ENCODE results near the gene DHRS4L2. TPM values are rescaled to one million over a fixed set of nuclear protein-coding genes. Genes with fewer than 3 reads are reported as not detected.
"Not testable (repeated sequence)": the region's sequence is repeated elsewhere in the genome, so short reads cannot be mapped to it uniquely, and the experiment has no call there.

Gene DHRS4L2
- total RNA-seq = 23.9 and 24.9 TPM in 2 replicates

- Mint-ChIP-seq H3K27ac (peak within 1 kb of the TSS; percentile 79), H3K4me1 (ENCODE audit: low read depth) (peaks cover 14% of the 10 kb centered on the region), H3K4me3 (ENCODE audit: low read depth) (peak within 1 kb of the TSS; percentile 77)
- not testable (repeated sequence) for H3K36me3 Mint-ChIP-seq (ENCODE audit: low read depth); H3K27me3 Mint-ChIP-seq (ENCODE audit: low read depth); H3K9me3 Mint-ChIP-seq
- peak; percentile 84 for DNase-seq (ENCODE audit: low spot score)
- intact Hi-C loops (cut with micrococcal nuclease) = loop anchor here (2.0 to 5.0 kb wide), 3 partner anchors 49 to 106 kb away; partner anchors contain the start of genes CARMIL3 and PCK2
Observed at GRCh38 chr14:23988607-23989363, at the start of gene DHRS4L2. TSS of gene DHRS4L2 (plus strand) at chr14:23988929. CDS start at chr14:23988948, 19 bp downstream.

- DNase-seq (ENCODE audit: low spot score) = no peak
- Mint-ChIP-seq H3K4me1 (ENCODE audit: low read depth) (no peaks in the 10 kb centered on the region), H3K4me3 (ENCODE audit: low read depth) (no peak overlapping the region), H3K36me3 (ENCODE audit: low read depth) (peaks cover 3% of the 10 kb centered on the region), H3K27me3 (ENCODE audit: low read depth) (no peaks in the 10 kb centered on the region), H3K9me3 (no peaks in the 10 kb centered on the region), H3K27ac (no peak overlapping the region)
- intact Hi-C loops (cut with micrococcal nuclease) = no loop called here
Observed at GRCh38 chr14:23939607-23940326, 49.0 kb upstream of the DHRS4L2 start.

DNA sequence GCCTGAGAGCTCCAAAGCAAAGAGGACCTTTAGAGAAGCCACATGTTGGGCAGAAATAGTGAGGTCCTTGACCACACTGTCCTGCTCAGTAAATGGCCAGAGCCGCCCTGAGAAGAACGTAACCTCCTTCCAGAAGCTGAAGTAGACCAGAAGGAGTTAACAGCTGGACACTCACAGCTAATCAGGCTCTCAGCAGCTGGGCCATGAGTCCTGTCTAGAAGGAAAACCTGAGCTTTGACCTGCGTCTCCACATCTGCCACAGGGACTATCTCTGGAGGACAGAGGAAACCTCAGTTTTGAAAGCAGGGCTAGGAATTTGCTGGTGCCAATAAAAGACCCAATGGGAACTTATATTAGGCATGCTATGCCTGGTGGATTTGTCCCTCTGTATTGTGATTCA, 47.5 kb upstream of the DHRS4L2 start:
- peaks cover 3% of the 10 kb centered on the region for H3K36me3 Mint-ChIP-seq (ENCODE audit: low read depth)
- H3K27ac Mint-ChIP-seq = no peak overlapping the region
- no peaks in the 10 kb centered on the region for H3K9me3 Mint-ChIP-seq
- no peak overlapping the region for H3K4me3 Mint-ChIP-seq (ENCODE audit: low read depth)
- no peak for DNase-seq (ENCODE audit: low spot score)
- no peaks in the 10 kb centered on the region for H3K27me3 Mint-ChIP-seq (ENCODE audit: low read depth)
- intact Hi-C loops (cut with micrococcal nuclease) = no loop called here
- peaks cover 2% of the 10 kb centered on the region for H3K4me1 Mint-ChIP-seq (ENCODE audit: low read depth)

DNA sequence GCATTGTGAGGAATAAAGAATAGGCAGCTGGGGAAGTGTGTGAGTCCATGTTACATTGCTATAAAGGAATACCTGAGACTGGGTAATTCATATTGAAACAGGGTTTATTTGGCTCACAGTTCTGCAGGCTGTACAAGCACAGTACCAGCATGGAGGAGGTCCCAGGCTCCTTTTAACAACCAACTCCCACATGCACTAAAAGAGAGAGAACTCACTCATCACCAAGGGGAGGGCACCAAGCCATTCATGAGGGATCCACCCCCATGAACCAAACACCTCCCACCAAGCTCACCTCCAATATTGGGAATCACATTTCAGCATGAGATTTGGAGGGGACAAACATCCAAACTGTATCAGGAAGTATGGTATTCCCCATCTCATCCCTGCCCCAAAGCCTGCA, 47.1 kb upstream of the DHRS4L2 start:
- no peaks in the 10 kb centered on the region for H3K27me3 Mint-ChIP-seq (ENCODE audit: low read depth)
- no peak for DNase-seq (ENCODE audit: low spot score)
- intact Hi-C loops (cut with micrococcal nuclease) = no loop called here
- no peak overlapping the region for H3K4me3 Mint-ChIP-seq (ENCODE audit: low read depth)
- H3K4me1 Mint-ChIP-seq (ENCODE audit: low read depth) = peaks cover 5% of the 10 kb centered on the region
- H3K36me3 Mint-ChIP-seq (ENCODE audit: low read depth) = peaks cover 3% of the 10 kb centered on the region
- no peak overlapping the region for H3K27ac Mint-ChIP-seq
- H3K9me3 Mint-ChIP-seq = no peaks in the 10 kb centered on the region

DNA sequence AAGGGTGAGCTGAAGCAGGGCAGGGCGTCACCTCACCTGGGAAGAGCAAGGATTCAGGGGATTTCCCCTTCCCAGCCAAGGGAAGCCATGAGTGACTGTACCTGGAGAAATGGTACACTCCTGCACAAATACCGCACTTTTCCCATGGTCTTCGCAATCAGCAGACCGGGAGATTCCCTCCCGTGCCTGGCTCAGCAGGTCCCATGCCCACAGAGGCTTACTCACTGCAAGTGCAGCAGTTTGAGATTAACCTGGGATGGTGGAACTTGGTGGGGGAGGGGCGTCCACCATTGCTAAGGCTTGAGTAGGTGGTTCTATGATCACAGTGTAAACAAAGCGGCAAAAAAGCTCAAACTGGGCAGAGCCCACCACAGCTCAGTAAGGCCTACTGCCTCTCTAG, 46.1 kb upstream of the DHRS4L2 start:
- intact Hi-C loops (cut with micrococcal nuclease) = no loop called here
- H3K4me3 Mint-ChIP-seq (ENCODE audit: low read depth) = no peak overlapping the region
- H3K27me3 Mint-ChIP-seq (ENCODE audit: low read depth) = no peaks in the 10 kb centered on the region
- DNase-seq (ENCODE audit: low spot score) = no peak
- H3K36me3 Mint-ChIP-seq (ENCODE audit: low read depth) = peaks cover 3% of the 10 kb centered on the region
- H3K9me3 Mint-ChIP-seq = no peaks in the 10 kb centered on the region
- H3K4me1 Mint-ChIP-seq (ENCODE audit: low read depth) = peaks cover 5% of the 10 kb centered on the region
- H3K27ac Mint-ChIP-seq = no peak overlapping the region

- H3K36me3 Mint-ChIP-seq (ENCODE audit: low read depth); H3K9me3 Mint-ChIP-seq; DNase-seq (ENCODE audit: low spot score); H3K27me3 Mint-ChIP-seq (ENCODE audit: low read depth); H3K4me3 Mint-ChIP-seq (ENCODE audit: low read depth); intact Hi-C loops (cut with micrococcal nuclease); H3K27ac Mint-ChIP-seq: not testable (repeated sequence)
- peaks cover 16% of the 10 kb centered on the region for H3K4me1 Mint-ChIP-seq (ENCODE audit: low read depth)
Observed at GRCh38 chr14:23949069-23949468, 39.7 kb upstream of the DHRS4L2 start.

GRCh38 chr14:23950411-23951135, 38.2 kb upstream of the DHRS4L2 start:
- Mint-ChIP-seq H3K4me3 (ENCODE audit: low read depth) (no peak overlapping the region), H3K4me1 (ENCODE audit: low read depth) (peaks cover 20% of the 10 kb centered on the region), H3K9me3 (peaks cover 3% of the 10 kb centered on the region), H3K36me3 (ENCODE audit: low read depth) (peaks cover under 1% of the 10 kb centered on the region), H3K27ac (no peak overlapping the region), H3K27me3 (ENCODE audit: low read depth) (no peaks in the 10 kb centered on the region)
- DNase-seq (ENCODE audit: low spot score) = no peak
- intact Hi-C loops (cut with micrococcal nuclease) = loop anchor here (5.0 to 10.0 kb wide), 2 partner anchors 64 to 383 kb away; partner anchors contain the start of gene AP1G2

DNA sequence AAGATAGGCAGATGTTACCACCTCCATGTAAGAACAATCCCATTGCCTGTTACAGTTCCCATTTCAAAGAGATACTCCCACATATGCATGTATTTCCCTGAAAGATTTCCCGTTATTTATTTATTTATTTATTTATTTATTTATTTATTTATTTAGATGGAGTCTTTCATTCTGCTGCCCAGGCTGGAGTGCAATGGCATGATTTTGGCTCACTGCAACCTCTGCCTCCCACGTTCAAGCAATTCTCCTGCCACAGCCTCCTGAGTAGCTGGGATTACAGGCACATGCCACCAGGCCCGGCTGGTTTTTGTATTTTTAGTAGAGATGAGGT, 37.6 kb upstream of the DHRS4L2 start:
- DNase-seq (ENCODE audit: low spot score); H3K9me3 Mint-ChIP-seq; H3K27ac Mint-ChIP-seq; H3K36me3 Mint-ChIP-seq (ENCODE audit: low read depth); H3K4me3 Mint-ChIP-seq (ENCODE audit: low read depth); H3K27me3 Mint-ChIP-seq (ENCODE audit: low read depth): not testable (repeated sequence)
- H3K4me1 Mint-ChIP-seq (ENCODE audit: low read depth) = peaks cover 19% of the 10 kb centered on the region
- intact Hi-C loops (cut with micrococcal nuclease) = loop anchor here (5.0 to 10.0 kb wide), 2 partner anchors 64 to 384 kb away; partner anchors contain the start of gene AP1G2

DNA sequence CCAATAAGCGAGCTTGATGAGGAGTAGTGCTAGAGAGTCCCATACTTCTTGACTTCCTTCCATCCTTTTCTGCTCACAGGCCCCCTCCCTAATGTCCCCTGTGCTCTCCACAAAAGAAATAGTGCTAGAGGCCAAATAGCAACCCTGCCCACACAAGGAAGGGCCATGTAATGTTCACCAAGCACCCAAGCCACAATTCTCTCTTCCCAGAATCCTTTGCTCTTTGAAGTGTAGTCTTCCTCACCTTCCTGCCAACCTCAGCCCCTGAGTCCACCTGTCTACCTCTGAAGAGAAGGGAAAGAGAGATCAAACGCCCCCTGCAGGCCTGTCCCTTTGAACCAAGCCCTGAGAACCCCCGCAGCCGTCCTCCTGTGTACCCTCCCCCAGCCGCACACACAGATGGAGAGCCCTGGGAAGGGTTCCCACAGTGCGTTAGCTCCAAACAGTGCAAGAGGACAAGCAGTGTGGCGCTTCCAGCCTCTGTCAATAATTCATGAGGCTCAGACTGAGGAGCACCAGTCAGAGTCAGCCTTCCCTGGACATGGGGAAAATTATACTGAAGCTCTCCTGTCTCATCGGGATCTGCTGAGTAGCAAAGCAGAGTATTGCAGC, 37.0 kb upstream of the DHRS4L2 start:
- Mint-ChIP-seq H3K27me3 (ENCODE audit: low read depth) (no peaks in the 10 kb centered on the region), H3K9me3 (peaks cover 3% of the 10 kb centered on the region), H3K27ac (no peak overlapping the region), H3K4me1 (ENCODE audit: low read depth) (peaks cover 16% of the 10 kb centered on the region), H3K36me3 (ENCODE audit: low read depth) (peaks cover 7% of the 10 kb centered on the region), H3K4me3 (ENCODE audit: low read depth) (no peak overlapping the region)
- intact Hi-C loops (cut with micrococcal nuclease) = loop anchor here (5.0 to 10.0 kb wide), 2 partner anchors 63 to 384 kb away; partner anchors contain the start of gene AP1G2
- no peak for DNase-seq (ENCODE audit: low spot score)

- Mint-ChIP-seq H3K27ac (peak overlapping the region; percentile 78), H3K4me3 (ENCODE audit: low read depth) (peak overlapping the region; percentile 94), H3K4me1 (ENCODE audit: low read depth) (peaks cover 16% of the 10 kb centered on the region)
- H3K9me3 Mint-ChIP-seq; DNase-seq (ENCODE audit: low spot score); H3K36me3 Mint-ChIP-seq (ENCODE audit: low read depth); H3K27me3 Mint-ChIP-seq (ENCODE audit: low read depth): not testable (repeated sequence)
- intact Hi-C loops (cut with micrococcal nuclease) = loop anchor here (5.0 to 10.0 kb wide), 2 partner anchors 62 to 386 kb away; partner anchors contain the start of gene AP1G2
Observed at GRCh38 chr14:23953116-23953463, 35.6 kb upstream of the DHRS4L2 start.

- DNase-seq (ENCODE audit: low spot score) = peak; percentile 74
- peaks cover 3% of the 10 kb centered on the region for H3K9me3 Mint-ChIP-seq
- intact Hi-C loops (cut with micrococcal nuclease) = loop anchor here (2.0 to 10.0 kb wide), 3 partner anchors 61 to 386 kb away; partner anchors contain the start of gene AP1G2
- peaks cover 16% of the 10 kb centered on the region for H3K4me1 Mint-ChIP-seq (ENCODE audit: low read depth)
- H3K4me3 Mint-ChIP-seq (ENCODE audit: low read depth) = peak within 1 kb of the TSS; percentile 94
- H3K36me3 Mint-ChIP-seq (ENCODE audit: low read depth) = peaks cover 7% of the 10 kb centered on the region
- peak within 1 kb of the TSS; percentile 78 for H3K27ac Mint-ChIP-seq
- no peaks in the 10 kb centered on the region for H3K27me3 Mint-ChIP-seq (ENCODE audit: low read depth)
Observed at GRCh38 chr14:23953464-23954278, 35.1 kb upstream of the DHRS4L2 start, which contains the start of gene DHRS4. TSS of gene DHRS4 (plus strand) at chr14:23953770. CDS start at chr14:23953789, 19 bp downstream.

DNA sequence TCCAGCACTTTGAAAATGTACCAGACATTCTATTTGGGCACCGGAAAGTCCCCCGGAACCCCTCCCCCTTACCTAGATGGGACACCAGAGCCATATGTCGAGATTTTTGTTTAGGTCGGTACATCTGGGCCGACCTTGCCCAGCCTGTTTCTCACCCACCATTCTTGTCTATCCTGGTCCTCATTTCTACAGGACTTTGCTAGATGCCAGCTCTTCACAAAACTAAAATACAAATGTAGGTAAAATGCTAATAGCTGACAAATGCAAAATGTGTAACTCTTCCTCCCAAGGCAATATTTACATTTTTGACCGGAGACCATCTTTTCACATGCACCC, 34.5 kb upstream of the DHRS4L2 start:
- H3K27ac Mint-ChIP-seq = peak overlapping the region; percentile 78
- DNase-seq (ENCODE audit: low spot score); H3K27me3 Mint-ChIP-seq (ENCODE audit: low read depth); H3K36me3 Mint-ChIP-seq (ENCODE audit: low read depth); H3K9me3 Mint-ChIP-seq: not testable (repeated sequence)
- peak overlapping the region; percentile 94 for H3K4me3 Mint-ChIP-seq (ENCODE audit: low read depth)
- H3K4me1 Mint-ChIP-seq (ENCODE audit: low read depth) = peaks cover 16% of the 10 kb centered on the region
- intact Hi-C loops (cut with micrococcal nuclease) = loop anchor here (2.0 to 10.0 kb wide), 3 partner anchors 61 to 387 kb away; partner anchors contain the start of gene AP1G2
